Lung (tissue), 12 donors: ENCODE measurements around the gene MEX3D. TPM values are rescaled to one million over a fixed set of nuclear protein-coding genes. Genes with fewer than 3 reads are reported as not detected.

ENCODE experiments used
- ATAC-seq: fragments of 200-7000 bp; cut with Tn5 transposase; one replicate; pipeline ENCODE4 v1.9.1; 2020; ENCODE audit warnings: moderate number of reproducible peaks; ENCODE audit not compliant: insufficient read depth, low FRiP score
- DNase-seq, 3 donors: peaks; one replicate each; pipeline ENCODE4 v3.0.0-alpha.2; 2013 to 2017
- H3K27ac ChIP-seq, 2 donors: one replicate each; pipeline ENCODE4 v1.5.1; 2013; ENCODE audit warnings: mild to moderate bottlenecking in 2 of 2, moderate library complexity in 2 of 2, control low read depth in 1 of 2, inconsistent platforms in 1 of 2, low read depth in 1 of 2, low read length in 1 of 2
- H3K27me3 ChIP-seq, 3 donors: one replicate each; pipeline ENCODE4 v1.5.1; 2013; ENCODE audit warnings: low read length in 2 of 3; ENCODE audit not compliant: control insufficient read depth in 3 of 3, insufficient read depth in 3 of 3
- H3K36me3 ChIP-seq, 4 donors: one replicate each; pipeline ENCODE4 v1.5.1; 2013; ENCODE audit warnings: low read length in 4 of 4, mild to moderate bottlenecking in 1 of 4, moderate library complexity in 1 of 4; ENCODE audit not compliant: control insufficient read depth in 4 of 4, insufficient read depth in 4 of 4
- H3K4me1 ChIP-seq, 5 donors: one replicate each; pipeline ENCODE4 v1.5.1; 2013; ENCODE audit warnings: low read length in 5 of 5, mild to moderate bottlenecking in 2 of 5, moderate library complexity in 1 of 5; ENCODE audit not compliant: control insufficient read depth in 5 of 5, insufficient read depth in 5 of 5
- H3K4me3 ChIP-seq: one replicate; pipeline ENCODE4 v1.5.1; 2013; ENCODE audit warnings: mild to moderate bottlenecking, control low read depth, moderate library complexity
- H3K9ac ChIP-seq, 2 donors: one replicate each; pipeline ENCODE4 v1.5.1; 2013; ENCODE audit warnings: low read length in 2 of 2, control low read depth in 1 of 2; ENCODE audit not compliant: insufficient read depth in 1 of 2
- H3K9me3 ChIP-seq, 4 donors: one replicate each; pipeline ENCODE4 v1.5.1; 2013; ENCODE audit warnings: low read length in 3 of 4, mild to moderate bottlenecking in 1 of 4, moderate library complexity in 1 of 4; ENCODE audit not compliant: control insufficient read depth in 4 of 4, insufficient read depth in 3 of 4
- WGBS, 2 donors: extraction: QIAGEN DNeasy Blood & Tissue Kit; methylation state at CpG; one replicate each; pipeline ENCODE4 v1.1.7; 2013; 5-methylcytosine and 5-hydroxymethylcytosine counted together
- polyA plus RNA-seq, 2 donors: library from polyadenylated mRNA; stranded (reverse); fragments of 200-250 nt; gene quantifications; one replicate each; pipeline ENCODE4 v1.2.1, GENCODE V29; 2013
- total RNA-seq, 2 donors: library from RNA; depleted of rRNA in 1 of 2; stranded (reverse); fragments of >200 nt in 1 of 2; gene quantifications; one replicate each; pipeline ENCODE4 v1.2.1, GENCODE V29; 2014 to 2021
- TF ChIP-seq, protein P1 (sequence below): IDR thresholded peaks from 2 replicates; pipeline ENCODE4 v1.5.1; 2012; ENCODE audit warnings: mild to moderate bottlenecking; ENCODE audit errors: control extremely low read depth, extremely low read depth
- donor health status: control.
- donor health status: control.
- donor health status: Bipolar disorder and iron deficiency.
- donor health status: healthy.
- donor health status: DM: yes; HTN: yes; CAD: no.

MEX3D gene
- total and polyA plus RNA-seq, 4 donors: 4.8 to 33.9 (median 19.8) TPM

DNA sequence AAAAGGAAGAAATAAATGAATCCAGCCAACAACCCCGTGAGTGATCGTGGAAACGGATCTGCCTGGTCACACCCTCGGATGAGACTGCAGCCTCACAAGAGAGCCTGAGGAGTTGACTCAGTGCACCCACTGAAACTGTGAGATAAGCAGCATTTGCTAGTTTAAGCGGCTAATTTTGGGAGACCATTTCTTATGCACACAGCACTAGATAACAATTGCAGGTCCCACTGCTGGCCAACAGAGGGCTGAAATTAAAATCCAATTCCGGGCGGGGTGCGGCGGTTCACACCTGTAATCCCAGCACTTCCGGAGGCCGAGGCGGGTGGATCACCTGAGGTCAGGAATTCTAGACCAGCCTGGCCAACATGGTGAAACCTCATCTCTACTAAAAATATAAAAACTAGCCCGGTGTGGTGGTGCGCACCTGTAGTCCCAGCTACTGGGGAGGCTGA, 33.5 kb upstream of the MEX3D start:
- WGBS, 2 donors: 94% methylated on average over 14 of the region's 14 CpGs
- Histone ChIP-seq H3K4me1 (peaks cover 0 to 16% (median 5%) of the 10 kb centered on the region in 5 donors), H3K36me3 (peaks cover 10 to 35% (median 15%) of the 10 kb centered on the region in 4 donors), H3K27ac (no peak overlapping the region), H3K9ac (no peak overlapping the region), H3K9me3 (no peaks in the 10 kb centered on the region), H3K4me3 (no peak overlapping the region), H3K27me3 (no peaks in the 10 kb centered on the region)
- ATAC-seq: no peak
- TF ChIP-seq, protein P1, sequence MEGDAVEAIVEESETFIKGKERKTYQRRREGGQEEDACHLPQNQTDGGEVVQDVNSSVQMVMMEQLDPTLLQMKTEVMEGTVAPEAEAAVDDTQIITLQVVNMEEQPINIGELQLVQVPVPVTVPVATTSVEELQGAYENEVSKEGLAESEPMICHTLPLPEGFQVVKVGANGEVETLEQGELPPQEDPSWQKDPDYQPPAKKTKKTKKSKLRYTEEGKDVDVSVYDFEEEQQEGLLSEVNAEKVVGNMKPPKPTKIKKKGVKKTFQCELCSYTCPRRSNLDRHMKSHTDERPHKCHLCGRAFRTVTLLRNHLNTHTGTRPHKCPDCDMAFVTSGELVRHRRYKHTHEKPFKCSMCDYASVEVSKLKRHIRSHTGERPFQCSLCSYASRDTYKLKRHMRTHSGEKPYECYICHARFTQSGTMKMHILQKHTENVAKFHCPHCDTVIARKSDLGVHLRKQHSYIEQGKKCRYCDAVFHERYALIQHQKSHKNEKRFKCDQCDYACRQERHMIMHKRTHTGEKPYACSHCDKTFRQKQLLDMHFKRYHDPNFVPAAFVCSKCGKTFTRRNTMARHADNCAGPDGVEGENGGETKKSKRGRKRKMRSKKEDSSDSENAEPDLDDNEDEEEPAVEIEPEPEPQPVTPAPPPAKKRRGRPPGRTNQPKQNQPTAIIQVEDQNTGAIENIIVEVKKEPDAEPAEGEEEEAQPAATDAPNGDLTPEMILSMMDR: no peak
- DNase-seq: no peak

GRCh38 chr19:1599460-1599846, 31.3 kb upstream of the MEX3D start:
- Histone ChIP-seq H3K27ac (no peak overlapping the region), H3K4me1 (peaks cover 0 to 13% (median 0%) of the 10 kb centered on the region in 5 donors), H3K36me3 (peaks cover 10 to 35% (median 16%) of the 10 kb centered on the region in 4 donors), H3K9ac (no peak overlapping the region), H3K27me3 (no peaks in the 10 kb centered on the region), H3K9me3 (no peaks in the 10 kb centered on the region), H3K4me3 (no peak overlapping the region)
- DNase-seq (no peak), ATAC-seq (no peak)
- TF ChIP-seq, protein P1: no peak
- 95 to 97% methylated on average over 15 of the region's 15 CpGs for WGBS, 2 donors

GRCh38 chr19:1598777-1599459, 30.8 kb upstream of the MEX3D start:
- no peak overlapping the region for H3K4me3 ChIP-seq
- no peaks in the 10 kb centered on the region for H3K9me3 ChIP-seq
- H3K36me3 ChIP-seq: peaks cover 10 to 35% (median 16%) of the 10 kb centered on the region in 4 donors
- no peak for ATAC-seq
- TF ChIP-seq, protein P1: no peak
- DNase-seq: no peak
- H3K27me3 ChIP-seq: no peaks in the 10 kb centered on the region
- no peak overlapping the region for H3K9ac ChIP-seq
- 94% methylated on average over 20 of the region's 20 CpGs for WGBS, 2 donors
- H3K4me1 ChIP-seq: peaks cover 0 to 9% (median 0%) of the 10 kb centered on the region in 5 donors
- H3K27ac ChIP-seq: no peak overlapping the region

- Histone ChIP-seq H3K4me3 (no peak overlapping the region), H3K4me1 (peaks cover 0 to 12% (median 5%) of the 10 kb centered on the region in 5 donors), H3K36me3 (peaks cover 10 to 14% (median 11%) of the 10 kb centered on the region in 4 donors), H3K27me3 (no peaks in the 10 kb centered on the region), H3K9me3 (no peaks in the 10 kb centered on the region), H3K9ac (no peak overlapping the region), H3K27ac (no peak overlapping the region)
- WGBS, 2 donors: 53 to 59% methylated on average over 10 of the region's 10 CpGs
- DNase-seq (no peak), ATAC-seq (no peak)
- TF ChIP-seq, protein P1: no peak
Observed at GRCh38 chr19:1593501-1593772, 25.3 kb upstream of the MEX3D start.
